Astrocyte of the cerebellum (primary cell): ENCODE data around the gene GFY.

Experiments used
- DNase-seq: peaks from one replicate; pipeline ENCODE4 v3.0.0-alpha.2; 2011; ENCODE audit warnings: low read depth
- H3K4me3 ChIP-seq: 2 replicates; pipeline ENCODE4 v1.5.1; 2011; ENCODE audit warnings: mild to moderate bottlenecking, low read depth, low read length, moderate library complexity
- CTCF ChIP-seq: IDR thresholded peaks from 2 replicates; pipeline ENCODE4 v1.5.1; 2012; ENCODE audit warnings: low read length, low read depth, moderate library complexity, mild to moderate bottlenecking; ENCODE audit errors: missing control alignments
- in situ Hi-C: cut with HindIII; loops from 2 replicates; pipeline ENCODE4 v1.10.0; 2017; ENCODE audit warnings: low sequenced_read_pairs

Gene GFY

GRCh38 chr19:49421039-49421877 lies 3.9 kb upstream of the GFY start:
- no peak overlapping the region for H3K4me3 ChIP-seq
- no peak for TF ChIP-seq CTCF
- DNase-seq = no peak
- in situ Hi-C loops = no loop called here

GRCh38 chr19:49421878-49422202 lies 3.3 kb upstream of the GFY start:
- DNase-seq = no peak
- no peak overlapping the region for H3K4me3 ChIP-seq
- in situ Hi-C loops = no loop called here
- TF ChIP-seq CTCF = no peak

GRCh38 chr19:49422407-49423070 lies 2.6 kb upstream of the GFY start:
- no peak for TF ChIP-seq CTCF
- no peak overlapping the region for H3K4me3 ChIP-seq
- in situ Hi-C loops = no loop called here
- DNase-seq = no peak

- no peak for TF ChIP-seq CTCF
- DNase-seq = no peak
- no peak within 1 kb of the TSS for H3K4me3 ChIP-seq
- in situ Hi-C loops = no loop called here
Measured at GRCh38 chr19:49423071-49423984, 1.9 kb upstream of the GFY start, which contains the start of gene PTH2. PTH2 (minus strand) TSS chr19:49423441; CDS start chr19:49423339, 102 bp downstream.

GRCh38 chr19:49423985-49424303 lies 1.2 kb upstream of the GFY start:
- no peak for TF ChIP-seq CTCF
- DNase-seq = no peak
- H3K4me3 ChIP-seq = no peak overlapping the region

GRCh38 chr19:49425922-49426592 lies 869 bp downstream of the GFY start:
- H3K4me3 ChIP-seq = no peak overlapping the region
- DNase-seq = no peak
- in situ Hi-C loops = loop anchor here (5.0 kb wide), 1 partner anchor 44 kb away; no protein-coding TSS in a partner anchor
- no peak for TF ChIP-seq CTCF

More at GRCh38 chr19:49423985-49424303, 1.2 kb upstream of the GFY start:
- in situ Hi-C loops = no loop called here
